Right lobe of liver (tissue), 4 donors: Measurements from ENCODE around the gene PSME2.

Experiments
- CTCF ChIP-seq, 4 donors: fragments of 200-600 bp in 3 of 4; fragments of 450-650 bp in 1 of 4; IDR thresholded peaks; one replicate each; pipeline versions ENCODE4 v1.5.1 to v1.8.0; 2016 to 2022; ENCODE audit warnings: antibody characterized with exemption in 4 of 4, mild to moderate bottlenecking in 2 of 4
- POLR2A ChIP-seq: fragments of 450-650 bp; IDR thresholded peaks from one replicate; pipeline ENCODE4 v1.6.1; 2017; ENCODE audit warnings: antibody characterized with exemption, mild to moderate bottlenecking
- donor health status: DM: no; HTN: no; CAD: no.
- donor health status: DM: no; HTN: no; CAD: no.
- donor health status: DM: no; HTN: yes; CAD: no.

DNA sequence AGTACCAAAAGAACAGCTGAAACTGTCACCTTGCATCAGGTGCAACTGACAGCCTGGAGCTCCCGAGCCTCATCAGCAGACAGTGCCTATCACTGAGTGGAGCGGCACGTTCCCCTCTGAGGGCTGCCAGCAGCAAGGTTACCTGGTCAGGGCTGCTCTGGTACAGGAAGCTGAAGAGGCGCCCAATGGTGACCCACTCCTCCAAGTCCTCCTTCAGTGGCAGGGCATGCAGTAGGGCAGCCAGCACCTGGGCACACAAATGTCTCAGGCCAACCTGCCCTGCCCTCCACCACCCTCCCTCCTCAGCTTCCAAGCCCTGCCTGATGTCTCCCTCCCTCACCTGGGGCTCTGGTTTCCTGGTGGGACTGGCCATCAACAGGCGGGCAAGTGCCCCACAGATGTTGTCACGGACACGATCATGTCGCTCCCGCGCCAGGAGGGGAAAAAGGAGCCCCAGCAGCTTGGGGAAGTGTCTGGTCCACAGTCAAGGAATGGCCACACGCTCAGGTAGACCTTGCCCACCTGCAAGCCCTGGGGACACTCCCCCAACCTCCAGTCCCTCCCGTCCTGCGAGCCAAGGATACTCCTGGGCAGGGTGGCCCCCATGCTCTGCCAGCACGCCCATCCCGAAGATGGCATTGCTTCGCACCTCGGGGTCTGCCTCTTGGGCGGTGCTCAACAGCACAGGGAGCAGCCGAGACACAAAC lies 35.1 kb upstream of the PSME2 start:
- TF ChIP-seq CTCF (IDR thresholded peaks at IDR 0.05) (no peak), POLR2A (no peak)
